Ishikawa (cell line): ENCODE measurements around the gene PCDHGA8.
"Not testable (repeated sequence)": the region's sequence is repeated elsewhere in the genome, so short reads cannot be mapped to it uniquely, and the experiment has no call there.

Source experiments
- EP300 ChIP-seq: IDR thresholded peaks from 2 replicates; pipeline ENCODE4 v1.6.1; 2012; ENCODE audit warnings: borderline replicate concordance
- TAF1 ChIP-seq: IDR thresholded peaks from 2 replicates; pipeline ENCODE4 v1.6.1; 2012; ENCODE audit warnings: low read depth, mild to moderate bottlenecking

- TF ChIP-seq EP300, TAF1: not testable (repeated sequence)
Observed at GRCh38 chr5:141397756-141398551, 5.5 kb downstream of the PCDHGA8 start, which contains the start of gene PCDHGB5.
